ENCODE results near the gene MTM1.

The MTM1 gene

GRCh38 chrX:150587585-150588503 is 19.4 kb downstream of the MTM1 start:
- TF ChIP-seq CTCF (IDR thresholded peaks at IDR 0.05) = peak; percentile 47
- H3K9ac ChIP-seq = no peak overlapping the region
- no peaks in the 10 kb centered on the region for H3K36me3 ChIP-seq (ENCODE audit: control insufficient read depth, insufficient read depth, low read length)
- no peaks in the 10 kb centered on the region for H3K9me3 ChIP-seq (ENCODE audit: control insufficient read depth, low read length)
- no peaks in the 10 kb centered on the region for H3K27me3 ChIP-seq (ENCODE audit: control insufficient read depth, insufficient read depth, low read length)
- H3K4me3 ChIP-seq (ENCODE audit: low read depth, low read length) = no peak overlapping the region
- H2AFZ ChIP-seq = no peak overlapping the region
- no peak overlapping the region for H3K4me2 ChIP-seq (ENCODE audit: low read length)
- H3K4me1 ChIP-seq = no peaks in the 10 kb centered on the region
- peaks cover 3% of the 10 kb centered on the region for H3K79me2 ChIP-seq
- no peak overlapping the region for H3K27ac ChIP-seq

- no peaks in the 10 kb centered on the region for H3K27me3 ChIP-seq (ENCODE audit: control insufficient read depth, insufficient read depth, low read length)
- H3K4me3 ChIP-seq (ENCODE audit: low read depth, low read length) = no peak overlapping the region
- peaks cover 3% of the 10 kb centered on the region for H3K79me2 ChIP-seq
- H2AFZ ChIP-seq = no peak overlapping the region
- H3K4me2 ChIP-seq (ENCODE audit: low read length) = no peak overlapping the region
- H3K4me1 ChIP-seq = no peaks in the 10 kb centered on the region
- no peaks in the 10 kb centered on the region for H3K9me3 ChIP-seq (ENCODE audit: control insufficient read depth, low read length)
- no peak for TF ChIP-seq CTCF (IDR thresholded peaks at IDR 0.05)
- no peak overlapping the region for H3K27ac ChIP-seq
- H3K36me3 ChIP-seq (ENCODE audit: control insufficient read depth, insufficient read depth, low read length) = no peaks in the 10 kb centered on the region
- H3K9ac ChIP-seq = no peak overlapping the region
These were observed 26.2 kb downstream of the MTM1 start for GRCh38 chrX:150594584-150594983.

- Histone ChIP-seq H3K79me2 (no peaks in the 10 kb centered on the region), H3K36me3 (ENCODE audit: control insufficient read depth, insufficient read depth, low read length) (no peaks in the 10 kb centered on the region), H3K27me3 (ENCODE audit: control insufficient read depth, insufficient read depth, low read length) (no peaks in the 10 kb centered on the region), H3K27ac (no peak overlapping the region), H3K4me2 (ENCODE audit: low read length) (no peak overlapping the region), H2AFZ (no peak overlapping the region), H3K4me3 (ENCODE audit: low read depth, low read length) (no peak overlapping the region), H3K9ac (no peak overlapping the region), H3K9me3 (ENCODE audit: control insufficient read depth, low read length) (no peaks in the 10 kb centered on the region), H3K4me1 (no peaks in the 10 kb centered on the region)
- no peak for TF ChIP-seq CTCF (IDR thresholded peaks at IDR 0.05)
These were observed 30.8 kb downstream of the MTM1 start for GRCh38 chrX:150599226-150599625.

GRCh38 chrX:150602296-150602695 is 33.9 kb downstream of the MTM1 start:
- H3K27me3 ChIP-seq (ENCODE audit: control insufficient read depth, insufficient read depth, low read length) = no peaks in the 10 kb centered on the region
- no peak overlapping the region for H3K9ac ChIP-seq
- H3K4me2 ChIP-seq (ENCODE audit: low read length) = no peak overlapping the region
- H3K79me2 ChIP-seq = no peaks in the 10 kb centered on the region
- no peak for TF ChIP-seq CTCF (IDR thresholded peaks at IDR 0.05)
- H3K9me3 ChIP-seq (ENCODE audit: control insufficient read depth, low read length) = no peaks in the 10 kb centered on the region
- no peaks in the 10 kb centered on the region for H3K36me3 ChIP-seq (ENCODE audit: control insufficient read depth, insufficient read depth, low read length)
- no peak overlapping the region for H3K4me3 ChIP-seq (ENCODE audit: low read depth, low read length)
- H3K4me1 ChIP-seq = no peaks in the 10 kb centered on the region
- no peak overlapping the region for H3K27ac ChIP-seq
- H2AFZ ChIP-seq = no peak overlapping the region

- no peaks in the 10 kb centered on the region for H3K36me3 ChIP-seq (ENCODE audit: control insufficient read depth, insufficient read depth, low read length)
- no peaks in the 10 kb centered on the region for H3K79me2 ChIP-seq
- no peak overlapping the region for H3K4me3 ChIP-seq (ENCODE audit: low read depth, low read length)
- no peak overlapping the region for H2AFZ ChIP-seq
- no peak overlapping the region for H3K27ac ChIP-seq
- H3K4me1 ChIP-seq = no peaks in the 10 kb centered on the region
- no peak overlapping the region for H3K9ac ChIP-seq
- no peaks in the 10 kb centered on the region for H3K9me3 ChIP-seq (ENCODE audit: control insufficient read depth, low read length)
- no peaks in the 10 kb centered on the region for H3K27me3 ChIP-seq (ENCODE audit: control insufficient read depth, insufficient read depth, low read length)
- H3K4me2 ChIP-seq (ENCODE audit: low read length) = no peak overlapping the region
- no peak for TF ChIP-seq CTCF (IDR thresholded peaks at IDR 0.05)
These were observed 34.3 kb downstream of the MTM1 start for GRCh38 chrX:150602743-150603142.
